ENCODE measurements around the gene OASL. TPM values are rescaled to one million over a fixed set of nuclear protein-coding genes. Genes with fewer than 3 reads are reported as not detected.
"Not testable (repeated sequence)": the region's sequence is repeated elsewhere in the genome, so short reads cannot be mapped to it uniquely, and the experiment has no call there.

The OASL gene
- polyA plus RNA-seq, 1 experiment = 0.05 TPM

- no peak overlapping the region for H3K27ac ChIP-seq (ENCODE audit: low read depth, low read length)
- H3K4me3 ChIP-seq (ENCODE audit: low read depth, low read length) = no peak overlapping the region
- DNase-seq (ENCODE audit: low read depth, low spot score) = no peak
- ChIA-PET POLR2A (no interaction called here), CTCF (interaction anchor here (1.6 kb wide), 1 partner anchor 20 kb away, joined by 6 read pairs; no protein-coding TSS in a partner anchor)
- peaks cover 3% of the 10 kb centered on the region; the same call in 1 of the 2 replicates for H3K9me3 ChIP-seq (ENCODE audit: control insufficient read depth, insufficient read depth, low read length)
- peaks cover 2% of the 10 kb centered on the region for H3K27me3 ChIP-seq (ENCODE audit: control insufficient read depth, insufficient read depth, low read length)
- no peak for TF ChIP-seq CTCF (IDR thresholded peaks at IDR 0.05; ENCODE audit: low read depth, low read length)
Observed at GRCh38 chr12:121079736-121080272, 40.8 kb upstream of the OASL start.

DNA sequence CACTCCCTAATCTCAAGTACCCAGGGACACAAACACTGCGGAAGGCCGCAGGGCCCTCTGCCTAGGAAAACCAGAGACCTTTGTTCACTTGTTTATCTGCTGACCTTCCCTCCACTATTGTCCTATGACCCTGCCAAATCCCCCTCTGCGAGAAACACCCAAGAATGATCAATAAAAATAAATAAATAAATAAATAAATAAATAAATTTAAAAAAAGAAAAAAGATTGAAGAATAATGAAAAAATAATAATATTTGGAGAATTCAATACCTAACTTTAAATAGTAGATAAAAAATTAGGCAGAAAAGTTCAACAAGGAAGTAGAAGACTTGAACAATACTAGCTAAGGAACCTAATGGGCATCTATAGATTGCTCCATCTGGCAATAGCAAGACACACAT, 38.4 kb upstream of the OASL start:
- H3K4me3 ChIP-seq (ENCODE audit: low read depth, low read length); POLR2A ChIA-PET; H3K27me3 ChIP-seq (ENCODE audit: control insufficient read depth, insufficient read depth, low read length); H3K9me3 ChIP-seq (ENCODE audit: control insufficient read depth, insufficient read depth, low read length); DNase-seq (ENCODE audit: low read depth, low spot score); H3K27ac ChIP-seq (ENCODE audit: low read depth, low read length); CTCF ChIA-PET: not testable (repeated sequence)

GRCh38 chr12:121075911-121076310, 36.9 kb upstream of the OASL start:
- DNase-seq (ENCODE audit: low read depth, low spot score); POLR2A ChIA-PET; H3K27ac ChIP-seq (ENCODE audit: low read depth, low read length); H3K9me3 ChIP-seq (ENCODE audit: control insufficient read depth, insufficient read depth, low read length); H3K4me3 ChIP-seq (ENCODE audit: low read depth, low read length); H3K27me3 ChIP-seq (ENCODE audit: control insufficient read depth, insufficient read depth, low read length); CTCF ChIA-PET: not testable (repeated sequence)

DNA sequence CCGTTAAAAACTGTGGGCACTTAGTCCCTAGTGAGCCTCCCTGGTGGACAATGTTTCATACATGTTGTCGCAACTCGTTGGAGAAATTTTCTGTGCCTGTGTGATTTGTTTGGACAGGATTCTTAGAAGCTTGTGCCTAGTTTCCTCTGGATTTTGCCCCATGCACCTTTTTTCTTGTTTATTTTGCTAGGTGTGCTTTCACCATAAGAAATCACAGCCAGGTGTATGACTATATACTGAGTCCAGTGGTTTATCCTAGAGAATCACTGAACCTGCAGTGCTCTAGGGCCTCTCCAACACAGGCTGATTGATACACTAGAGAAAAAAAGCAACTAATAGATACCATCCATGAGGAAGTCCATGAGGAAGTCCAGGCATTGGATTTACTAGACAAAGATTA, 33.1 kb upstream of the OASL start:
- CTCF ChIA-PET = no interaction called here
- H3K9me3 ChIP-seq (ENCODE audit: control insufficient read depth, insufficient read depth, low read length) = peaks cover 3% of the 10 kb centered on the region; the same call in 1 of the 2 replicates
- H3K4me3 ChIP-seq (ENCODE audit: low read depth, low read length) = no peak overlapping the region
- DNase-seq (ENCODE audit: low read depth, low spot score) = no peak
- peaks cover 2% of the 10 kb centered on the region for H3K27me3 ChIP-seq (ENCODE audit: control insufficient read depth, insufficient read depth, low read length)
- no peak overlapping the region for H3K27ac ChIP-seq (ENCODE audit: low read depth, low read length)
- TF ChIP-seq CTCF (IDR thresholded peaks at IDR 0.05; ENCODE audit: low read depth, low read length) = no peak
- POLR2A ChIA-PET = no interaction called here

- CTCF ChIA-PET = interaction anchor here (1.0 kb wide), 1 partner anchor 9 kb away, joined by 3 read pairs; no protein-coding TSS in a partner anchor
- H3K27me3 ChIP-seq (ENCODE audit: control insufficient read depth, insufficient read depth, low read length) = peaks cover 5% of the 10 kb centered on the region
Observed at GRCh38 chr12:121069206-121069605, 30.2 kb upstream of the OASL start.

More at GRCh38 chr12:121069206-121069605, 30.2 kb upstream of the OASL start:
- DNase-seq (ENCODE audit: low read depth, low spot score) = no peak
- TF ChIP-seq CTCF (IDR thresholded peaks at IDR 0.05; ENCODE audit: low read depth, low read length) = no peak
- Histone ChIP-seq H3K27ac (ENCODE audit: low read depth, low read length) (no peak overlapping the region), H3K9me3 (ENCODE audit: control insufficient read depth, insufficient read depth, low read length) (no peaks in the 10 kb centered on the region), H3K4me3 (ENCODE audit: low read depth, low read length) (no peak overlapping the region)
- POLR2A ChIA-PET = no interaction called here

Measured in AG04450 (cell line).